Measurements from ENCODE around the gene ANKRD11.
"Not testable (repeated sequence)": the region's sequence is repeated elsewhere in the genome, so short reads cannot be mapped to it uniquely, and the experiment has no call there.

ANKRD11 gene

GRCh38 chr16:89328412-89329400 is 161.7 kb downstream of the ANKRD11 start:
- DNase-seq (ENCODE audit: low spot score): not testable (repeated sequence)

- no peak for DNase-seq (ENCODE audit: low spot score)
Observed at GRCh38 chr16:89326721-89327120, 163.6 kb downstream of the ANKRD11 start.

DNA sequence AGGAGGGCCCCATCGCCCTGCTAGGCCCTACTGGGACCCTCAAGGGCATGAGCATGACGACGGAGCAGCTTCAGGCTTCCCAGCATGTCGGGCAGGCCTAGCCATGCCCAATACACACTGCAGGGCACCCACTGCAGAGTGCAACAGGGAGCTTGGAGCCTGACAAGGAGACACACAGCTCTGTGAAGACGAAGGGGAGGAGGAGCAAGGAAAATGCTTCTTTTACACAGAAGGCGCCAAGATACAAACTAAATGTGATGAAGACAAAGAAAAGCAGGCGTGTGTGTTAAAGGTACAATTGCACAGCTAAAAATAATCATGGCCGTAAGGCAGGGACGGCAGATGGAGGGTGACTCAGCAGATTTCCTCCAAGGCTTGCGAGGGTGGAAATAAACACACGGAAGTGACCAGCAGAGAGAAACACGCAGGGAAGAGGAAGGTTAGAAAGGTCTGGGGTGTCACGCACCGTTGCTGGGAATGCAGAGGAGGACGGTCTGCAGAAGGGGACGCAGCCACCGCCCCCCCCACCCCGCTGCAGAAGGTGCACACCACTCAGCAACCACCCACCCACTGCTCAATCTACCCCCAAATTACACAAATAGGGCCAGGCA is 164.4 kb downstream of the ANKRD11 start:
- peak; percentile 87 for DNase-seq (ENCODE audit: low spot score)

- DNase-seq (ENCODE audit: low spot score): peak; percentile 59
Observed at GRCh38 chr16:89324056-89325010, 166.0 kb downstream of the ANKRD11 start.

- DNase-seq (ENCODE audit: low spot score): no peak
Observed at GRCh38 chr16:89323120-89323960, 167.0 kb downstream of the ANKRD11 start.

GRCh38 chr16:89322321-89323119 is 167.8 kb downstream of the ANKRD11 start:
- DNase-seq (ENCODE audit: low spot score): peak; percentile 53

GRCh38 chr16:89320782-89321501 is 169.4 kb downstream of the ANKRD11 start:
- DNase-seq (ENCODE audit: low spot score): peak; percentile 20

- DNase-seq (ENCODE audit: low spot score): peak; percentile 77
Observed at GRCh38 chr16:89319886-89320781, 170.2 kb downstream of the ANKRD11 start.

GRCh38 chr16:89319631-89319885 is 170.8 kb downstream of the ANKRD11 start:
- DNase-seq (ENCODE audit: low spot score): no peak

GRCh38 chr16:89318871-89319630 is 171.3 kb downstream of the ANKRD11 start:
- DNase-seq (ENCODE audit: low spot score): no peak

GRCh38 chr16:89318430-89318758 is 172.0 kb downstream of the ANKRD11 start:
- DNase-seq (ENCODE audit: low spot score): no peak

- no peak for DNase-seq (ENCODE audit: low spot score)
Observed at GRCh38 chr16:89317729-89318429, 172.5 kb downstream of the ANKRD11 start.

DNA sequence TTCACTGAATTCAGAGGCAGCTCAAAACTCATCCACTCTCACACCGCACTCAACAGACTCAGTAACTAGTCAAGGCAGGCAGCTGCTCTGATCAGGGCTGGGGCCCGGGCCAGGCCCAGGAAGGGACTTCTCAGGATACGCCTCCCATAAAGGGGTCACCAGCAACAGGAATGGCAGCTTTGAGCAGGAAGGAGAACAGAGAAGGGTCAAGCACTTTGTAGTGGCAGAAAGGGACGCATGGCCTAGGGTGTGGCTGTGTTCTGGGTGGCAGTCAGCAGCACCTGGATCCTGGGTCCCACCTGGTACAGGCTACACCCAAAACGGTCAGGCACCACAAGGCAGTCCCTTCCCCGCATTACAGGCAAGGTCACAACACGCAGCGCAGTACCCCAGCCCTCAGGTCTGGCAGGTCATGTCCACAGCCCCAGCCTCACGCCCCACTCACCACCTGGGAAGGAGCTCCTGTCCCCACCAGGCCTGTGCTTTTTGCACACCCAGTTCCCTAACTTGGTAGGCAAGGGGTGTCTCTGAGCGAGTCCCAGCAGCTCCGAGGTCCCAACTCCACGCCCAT is 173.2 kb downstream of the ANKRD11 start:
- DNase-seq (ENCODE audit: low spot score): no peak

DNA sequence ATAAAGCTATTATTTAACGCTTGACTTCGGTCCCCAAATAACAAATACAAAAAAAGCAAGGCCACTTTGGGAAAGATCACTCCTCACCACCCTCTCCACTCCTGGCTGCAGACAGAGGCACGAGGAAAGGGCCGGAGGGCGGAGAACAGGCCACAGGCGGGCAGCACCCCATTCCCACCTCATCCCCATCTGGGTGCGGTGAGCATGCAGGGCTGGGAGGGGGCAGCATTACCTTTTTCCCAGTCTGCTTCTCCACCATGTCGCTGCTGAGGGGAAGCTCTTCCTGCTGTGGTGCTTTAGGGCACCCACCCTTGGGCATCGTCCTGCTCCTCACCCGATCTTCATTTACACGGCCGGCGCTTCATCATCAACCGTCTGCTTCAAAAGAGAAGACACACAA is 173.7 kb downstream of the ANKRD11 start:
- DNase-seq (ENCODE audit: low spot score): no peak

DNA sequence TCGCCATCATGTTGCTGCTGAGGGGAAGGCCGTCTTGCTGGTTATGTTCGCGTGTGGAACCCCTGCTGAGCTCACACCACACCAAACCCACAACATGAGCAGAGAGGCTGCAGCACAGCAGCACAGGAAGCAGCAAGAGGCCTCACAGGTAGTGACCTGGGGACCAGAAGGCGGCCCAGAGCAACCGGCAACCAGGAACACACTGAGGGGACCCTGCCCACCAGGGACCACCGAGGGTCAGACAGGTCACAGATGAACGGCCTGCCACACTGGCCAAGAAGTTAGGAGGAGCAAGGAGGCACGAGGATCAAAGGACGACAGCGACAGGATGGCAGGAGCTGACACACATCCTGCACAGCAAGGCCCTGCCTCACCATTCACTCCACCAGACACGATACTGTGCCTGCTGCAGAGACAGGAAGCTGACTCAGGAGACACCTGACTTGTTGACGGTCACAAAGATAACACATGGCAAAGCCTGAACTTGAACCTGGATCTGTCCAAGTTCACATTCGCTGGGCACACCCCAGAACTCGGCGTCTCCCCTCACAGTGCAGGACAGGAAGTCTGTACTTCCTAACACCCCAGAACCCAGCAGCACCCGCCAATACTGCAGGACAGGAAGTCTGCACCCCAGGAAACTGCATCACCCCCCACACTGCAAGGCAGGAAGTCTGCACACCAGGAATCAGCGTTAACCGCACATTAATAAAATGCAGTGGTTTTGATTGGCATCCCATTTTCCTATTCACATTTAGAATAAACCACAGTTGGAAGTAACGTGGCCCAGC is 174.4 kb downstream of the ANKRD11 start:
- DNase-seq (ENCODE audit: low spot score): peak; percentile 78

- DNase-seq (ENCODE audit: low spot score): no peak
Observed at GRCh38 chr16:89315271-89315670, 175.1 kb downstream of the ANKRD11 start.
